Endothelial cell of umbilical vein (primary cell): ENCODE measurements around the gene GRIA1. TPM values are rescaled to one million over a fixed set of nuclear protein-coding genes. Genes with fewer than 3 reads are reported as not detected.

ENCODE experiments used
- BruUV-seq: library from RNA; stranded (reverse); fragments of 400-500 nt; replicated peaks from 2 replicates; lab custom pipeline; 2021; lab: Mats Ljungman, UMichigan
- CTCF ChIA-PET: fragments of 300-600, 350-600 bp; sonication (Branson Sonifier 250); formaldehyde crosslinking; loops from one replicate; lab custom pipeline; 2021; ENCODE audit warnings: antibody characterized with exemption, inconsistent platforms; lab: Charles Lee
- POLR2A ChIA-PET: fragments of 300-600, 350-600 bp; sonication (Branson Sonifier 250); formaldehyde crosslinking; loops from one replicate; lab custom pipeline; 2021; ENCODE audit warnings: antibody characterized with exemption, inconsistent platforms; lab: Charles Lee
- DNase-seq: peaks from one replicate; pipeline ENCODE4 v3.0.0-alpha.2; 2011; ENCODE audit warnings: low read depth, low spot score
- FAIRE-seq: peaks from 2 replicates; lab custom pipeline; 2011; peaks lifted over from hg19 to GRCh38; lab: Jason Lieb, UNC
- H2AFZ ChIP-seq: 2 replicates; pipeline ENCODE4 v1.6.0; 2012; ENCODE audit warnings: low read depth, low read length, control low read depth, inconsistent platforms
- H3K27ac ChIP-seq: 2 replicates; pipeline ENCODE4 v1.5.1; 2011; ENCODE audit warnings: low read depth, mild to moderate bottlenecking, control low read depth, low read length, moderate library complexity; ENCODE audit not compliant: insufficient read depth
- H3K27me3 ChIP-seq, 2 experiments: 2 replicates each; pipeline versions ENCODE4 v1.6.0 to v1.6.1; 2011; ENCODE audit warnings: low read length in 2 of 2, mixed read lengths in 1 of 2; ENCODE audit not compliant: control insufficient read depth in 2 of 2, insufficient read depth in 2 of 2
- H3K36me3 ChIP-seq, 2 experiments: 2 replicates in 1 of 2; 3 replicates in 1 of 2; pipeline ENCODE4 v1.5.1; 2011; ENCODE audit warnings: low read length in 2 of 2, mild to moderate bottlenecking in 1 of 2, moderate library complexity in 1 of 2; ENCODE audit not compliant: control insufficient read depth in 2 of 2, insufficient read depth in 2 of 2; ENCODE audit errors: extremely low read depth in 1 of 2
- H3K4me1 ChIP-seq: 3 replicates; pipeline ENCODE4 v1.5.1; 2011; ENCODE audit warnings: mild to moderate bottlenecking, low read length; ENCODE audit not compliant: control insufficient read depth, insufficient read depth; ENCODE audit errors: extremely low read depth
- H3K4me2 ChIP-seq: 2 replicates; pipeline ENCODE4 v1.6.1; 2011; ENCODE audit warnings: low read length, control low read depth, mixed read lengths; ENCODE audit not compliant: insufficient read depth
- H3K4me3 ChIP-seq, 3 experiments: fragments of 200-600 bp in 1 of 3; sonication (generic), shearing (Covaris generic) in 1 of 3; replicated peaks in 1 of 3; 2 replicates each; pipeline ENCODE4 v1.5.1; 2011 to 2016; ENCODE audit warnings: control low read depth in 3 of 3, low read length in 3 of 3, mild to moderate bottlenecking in 2 of 3, inconsistent platforms in 1 of 3, low read depth in 1 of 3, moderate library complexity in 1 of 3; ENCODE audit not compliant: insufficient read depth in 1 of 3
- H3K79me2 ChIP-seq: 2 replicates; pipeline ENCODE4 v1.6.0; 2012; ENCODE audit warnings: low read length, inconsistent platforms; ENCODE audit not compliant: control insufficient read depth, insufficient read depth
- H3K9ac ChIP-seq: replicated peaks from 2 replicates; pipeline ENCODE3; 2011; ENCODE audit warnings: low read length, control low read depth; ENCODE audit not compliant: insufficient read depth; ENCODE audit errors: extremely low read depth
- H3K9me1 ChIP-seq: replicated peaks from 3 replicates; pipeline ENCODE4 v1.6.0; 2011; ENCODE audit warnings: mild to moderate bottlenecking, low read length; ENCODE audit not compliant: control insufficient read depth, insufficient read depth; ENCODE audit errors: extremely low read depth
- H3K9me3 ChIP-seq: replicated peaks from 2 replicates; pipeline ENCODE4 v1.5.1; 2012; ENCODE audit warnings: low read length, inconsistent platforms; ENCODE audit not compliant: control insufficient read depth, insufficient read depth
- H4K20me1 ChIP-seq: replicated peaks from 2 replicates; pipeline ENCODE3; 2011; ENCODE audit warnings: mild to moderate bottlenecking, low read length; ENCODE audit not compliant: control insufficient read depth, insufficient read depth; ENCODE audit errors: extremely low read depth
- CTCF ChIP-seq, 2 donors: IDR thresholded peaks; 1 replicate in 1 of 2; 2 replicates in 1 of 2; pipeline ENCODE4 v1.5.1; 2011; ENCODE audit warnings: low read length in 2 of 2, mild to moderate bottlenecking in 2 of 2, moderate library complexity in 2 of 2, control low read depth in 1 of 2, inconsistent platforms in 1 of 2, low read depth in 1 of 2; ENCODE audit not compliant: insufficient read depth in 1 of 2; ENCODE audit errors: extremely low read depth in 1 of 2
- EZH2 ChIP-seq: IDR thresholded peaks from 2 replicates; pipeline ENCODE4 v1.6.1; 2012; ENCODE audit warnings: borderline replicate concordance, low read depth, mild to moderate bottlenecking, moderate library complexity, low read length, inconsistent platforms; ENCODE audit not compliant: severe bottlenecking
- FOS ChIP-seq: IDR thresholded peaks from 2 replicates; pipeline ENCODE4 v1.6.1; 2011; ENCODE audit warnings: mild to moderate bottlenecking, low read length, moderate library complexity, borderline replicate concordance; ENCODE audit not compliant: insufficient read depth
- GATA2 ChIP-seq: IDR thresholded peaks from 2 replicates; pipeline ENCODE4 v1.7.0; 2011; ENCODE audit warnings: low read depth, mild to moderate bottlenecking, moderate library complexity, mixed read lengths, low read length; ENCODE audit not compliant: insufficient read length, insufficient read depth
- JUN ChIP-seq: IDR thresholded peaks from 2 replicates; pipeline ENCODE4 v1.6.1; 2011; ENCODE audit warnings: borderline replicate concordance, low read depth; ENCODE audit not compliant: insufficient read length, insufficient read depth
- MAX ChIP-seq: IDR thresholded peaks from 2 replicates; pipeline ENCODE4 v1.6.1; 2011; ENCODE audit not compliant: insufficient read depth, insufficient read length
- MYC ChIP-seq: IDR thresholded peaks from one replicate; pipeline ENCODE4 v1.6.1; 2011; ENCODE audit warnings: mild to moderate bottlenecking, low read depth, low read length
- POLR2A ChIP-seq: IDR thresholded peaks from 2 replicates; pipeline ENCODE4 v1.6.1; 2012; ENCODE audit warnings: low read depth, mild to moderate bottlenecking, control low read depth, low read length
- POLR2AphosphoS5 ChIP-seq: IDR thresholded peaks from 2 replicates; pipeline ENCODE4 v1.6.1; 2012; ENCODE audit warnings: low read depth, mild to moderate bottlenecking, control low read depth, low read length, moderate library complexity; ENCODE audit not compliant: insufficient read depth
- dilution Hi-C: fragments of 300-500 bp; cut with MboI; formaldehyde crosslinking; loops from one replicate; pipeline ENCODE4 v1.15.0; 2019; ENCODE audit warnings: low sequenced_read_pairs; ENCODE audit not compliant: extremely low pct_ligation_motif_present
- intact Hi-C: fragments of 100-400 bp; cut with micrococcal nuclease; formaldehyde crosslinking; loops from one replicate; pipeline ENCODE4 v1.10.0; 2022
- polyA plus RNA-seq, 4 experiments: library from polyadenylated mRNA; depleted of rRNA in 3 of 4; stranded (reverse) in 3 of 4; unstranded in 1 of 4; fragments of >200 nt; gene quantifications; 2 replicates each; pipeline versions ENCODE4 v1.2.1 to v1.2.3, GENCODE V29; 2011 to 2012; ENCODE audit warnings: missing spikeins in 1 of 4
- total RNA-seq: library from RNA; stranded (reverse); gene quantifications from 2 replicates; pipeline ENCODE4 v1.2.3, GENCODE V29; 2021

GRIA1 gene
- total and polyA plus RNA-seq, 2 donors (not counting 3 experiments of a cell fraction or from before 2014, with no cell fraction given), result not detected

- CTCF ChIA-PET, result no interaction called here
- no peak overlapping the region for H2AFZ ChIP-seq
- no peaks in the 10 kb centered on the region for H3K9me1 ChIP-seq
- no peaks in the 10 kb centered on the region for H3K9me3 ChIP-seq
- dilution Hi-C loops, result no loop called here
- POLR2A ChIA-PET, result no interaction called here
- H3K4me2 ChIP-seq, result no peak overlapping the region
- H3K79me2 ChIP-seq, result no peaks in the 10 kb centered on the region
- H3K9ac ChIP-seq, result no peak overlapping the region
- no peaks in the 10 kb centered on the region for H4K20me1 ChIP-seq
- BruUV-seq, result no TSS peak
- FAIRE-seq, result no peak
- H3K36me3 ChIP-seq, result no peaks in the 10 kb centered on the region
- TF ChIP-seq MAX (no peak), JUN (no peak), EZH2 (no peak), POLR2AphosphoS5 (no peak), FOS (no peak), GATA2 (no peak), POLR2A (no peak), MYC (no peak), CTCF (IDR thresholded peaks at IDR 0.05; ENCODE audit: extremely low read depth in 1 of 2, insufficient read depth in 1 of 2, low read depth in 1 of 2, low read length in 2 of 2) (no peak)
- DNase-seq, result no peak
- intact Hi-C loops, result no loop called here
- no peaks in the 10 kb centered on the region for H3K27me3 ChIP-seq
- H3K27ac ChIP-seq, result no peak overlapping the region
- no peaks in the 10 kb centered on the region for H3K4me1 ChIP-seq
- no peak overlapping the region for H3K4me3 ChIP-seq
These were observed 46.7 kb downstream of the GRIA1 start for GRCh38 chr5:153537207-153537606.
